ENCODE results near the gene ZNF407.
A peak's percentile ranks its signal among the peaks of the same experiment; 100 is the strongest.

ZNF407 gene

DNA sequence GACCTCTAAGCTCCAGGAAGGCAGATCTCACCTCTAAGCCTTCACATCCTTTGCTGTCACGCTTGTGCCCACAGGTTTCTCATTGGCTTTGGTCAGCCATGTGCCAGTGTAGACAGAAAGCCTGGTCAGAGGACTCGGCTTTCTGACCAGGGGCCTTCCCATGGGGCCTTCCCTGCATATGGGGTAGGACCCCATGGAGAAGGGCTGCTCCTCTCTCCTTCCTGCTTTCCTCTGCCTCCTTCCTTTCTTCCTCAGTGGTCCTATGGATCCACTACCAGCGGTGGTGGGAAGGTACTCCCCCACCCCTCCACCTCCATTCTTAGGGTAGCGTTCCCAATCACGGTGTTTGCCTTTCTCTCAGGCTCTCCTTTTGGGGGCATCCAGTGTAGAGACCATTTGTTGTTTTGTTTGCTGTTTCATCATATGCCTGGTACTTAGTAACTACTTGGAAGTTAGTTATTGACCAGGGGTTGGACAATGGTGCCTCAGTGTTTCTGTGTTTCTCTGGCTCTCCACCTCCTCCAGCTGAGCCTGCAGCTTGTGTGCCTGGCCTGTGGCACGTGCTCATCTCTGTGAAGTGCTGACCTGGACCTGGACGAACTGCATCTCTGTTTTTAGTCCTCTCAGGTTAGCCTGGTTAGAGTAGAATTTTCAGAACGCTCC lies 71.6 kb downstream of the ZNF407 start:
- in situ Hi-C loops (cut with MboI; ENCODE audit: low pct_unique_long_range_greater_than_20kb, low sequenced_read_pairs, unreplicated experiment): loop anchor here (25.0 kb wide), 1 partner anchor 793 kb away; no protein-coding TSS in a partner anchor
- TF ChIP-seq CTCF (IDR thresholded peaks at IDR 0.05; ENCODE audit: extremely low read depth, insufficient read depth, missing control alignments): no peak
- no peak for DNase-seq (ENCODE audit: low spot score)

DNA sequence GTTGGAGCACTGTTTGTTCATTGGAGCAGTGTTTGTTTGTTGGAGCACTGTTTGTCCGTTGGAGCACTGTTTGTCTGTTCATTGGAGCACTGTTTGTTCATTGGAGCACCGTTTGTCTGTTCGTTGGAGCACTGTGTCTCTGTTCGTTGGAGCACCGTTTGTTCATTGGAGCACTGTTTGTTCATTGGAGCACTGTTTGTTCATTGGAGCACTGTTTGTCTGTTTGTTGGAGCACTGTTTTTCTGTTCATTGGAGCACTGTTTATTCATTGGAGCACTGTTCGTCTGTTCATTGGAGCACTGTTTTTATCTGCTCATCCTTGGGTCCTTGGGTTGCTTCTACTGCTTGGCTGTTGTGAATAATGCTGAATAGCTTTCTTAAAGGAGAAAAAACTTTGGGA lies 74.7 kb downstream of the ZNF407 start:
- no peak for TF ChIP-seq CTCF (IDR thresholded peaks at IDR 0.05; ENCODE audit: extremely low read depth, insufficient read depth, missing control alignments)
- DNase-seq (ENCODE audit: low spot score): no peak
- in situ Hi-C loops (cut with MboI; ENCODE audit: low pct_unique_long_range_greater_than_20kb, low sequenced_read_pairs, unreplicated experiment): loop anchor here (25.0 kb wide), 1 partner anchor 790 kb away; no protein-coding TSS in a partner anchor

DNA sequence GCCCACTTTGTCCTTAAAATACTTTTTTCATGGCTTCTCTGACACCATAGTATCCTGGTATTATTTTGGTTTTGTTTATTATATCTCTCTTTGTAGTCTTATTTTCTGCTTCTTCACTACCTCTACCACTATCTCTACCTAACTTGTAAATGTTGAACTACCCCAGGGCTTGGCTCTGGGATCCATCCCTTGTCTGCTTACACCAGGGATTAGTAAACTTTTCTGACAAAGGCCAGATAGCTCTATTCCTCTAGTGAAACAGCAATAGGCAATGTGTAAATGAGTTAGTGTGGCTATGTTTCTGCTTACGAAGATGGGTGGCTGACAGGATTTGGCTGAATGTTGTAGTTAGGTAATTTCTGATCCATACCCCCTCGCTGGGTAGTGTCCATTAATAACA lies 76.8 kb downstream of the ZNF407 start:
- in situ Hi-C loops (cut with MboI; ENCODE audit: low pct_unique_long_range_greater_than_20kb, low sequenced_read_pairs, unreplicated experiment): loop anchor here (25.0 kb wide), 1 partner anchor 788 kb away; no protein-coding TSS in a partner anchor
- no peak for DNase-seq (ENCODE audit: low spot score)
- no peak for TF ChIP-seq CTCF (IDR thresholded peaks at IDR 0.05; ENCODE audit: extremely low read depth, insufficient read depth, missing control alignments)

DNA sequence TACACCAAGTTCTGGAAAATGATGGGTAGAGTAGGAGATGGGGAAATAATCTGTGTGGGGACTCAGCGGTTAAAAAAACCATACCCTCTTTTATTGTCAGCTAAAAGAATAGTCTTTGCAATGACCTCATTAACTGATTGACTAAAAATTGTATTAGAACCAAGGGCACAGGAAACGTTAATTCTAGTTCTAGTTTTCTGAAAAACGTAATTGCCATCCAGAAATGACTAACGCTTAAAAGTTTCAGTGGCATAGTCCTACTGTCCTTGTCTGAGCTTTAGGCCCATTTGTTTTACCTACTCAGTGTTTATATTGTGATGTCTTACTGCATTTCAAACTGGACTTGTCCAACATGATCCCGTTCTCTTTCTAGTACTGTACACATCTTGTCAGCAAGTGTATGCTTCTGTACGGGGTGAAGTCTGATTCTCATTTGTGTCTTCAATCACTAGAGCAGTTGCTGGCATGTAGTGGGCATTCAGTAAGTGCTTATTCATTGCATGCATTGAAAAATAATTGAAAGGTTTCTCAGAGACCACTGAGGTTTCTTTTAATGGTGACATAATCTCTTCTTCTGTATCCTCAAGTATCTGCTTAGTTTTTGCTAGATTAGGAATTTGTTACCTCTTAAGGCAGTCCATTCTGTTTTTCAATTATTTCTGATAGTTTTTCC lies 81.5 kb downstream of the ZNF407 start:
- peak; percentile 12 for DNase-seq (ENCODE audit: low spot score)
- no peak for TF ChIP-seq CTCF (IDR thresholded peaks at IDR 0.05; ENCODE audit: extremely low read depth, insufficient read depth, missing control alignments)
- in situ Hi-C loops (cut with MboI; ENCODE audit: low pct_unique_long_range_greater_than_20kb, low sequenced_read_pairs, unreplicated experiment): no loop called here

- in situ Hi-C loops (cut with MboI; ENCODE audit: low pct_unique_long_range_greater_than_20kb, low sequenced_read_pairs, unreplicated experiment): no loop called here
- no peak for TF ChIP-seq CTCF (IDR thresholded peaks at IDR 0.05; ENCODE audit: extremely low read depth, insufficient read depth, missing control alignments)
- DNase-seq (ENCODE audit: low spot score): no peak
Observed at GRCh38 chr18:74679679-74680076, 82.0 kb downstream of the ZNF407 start.

DNA sequence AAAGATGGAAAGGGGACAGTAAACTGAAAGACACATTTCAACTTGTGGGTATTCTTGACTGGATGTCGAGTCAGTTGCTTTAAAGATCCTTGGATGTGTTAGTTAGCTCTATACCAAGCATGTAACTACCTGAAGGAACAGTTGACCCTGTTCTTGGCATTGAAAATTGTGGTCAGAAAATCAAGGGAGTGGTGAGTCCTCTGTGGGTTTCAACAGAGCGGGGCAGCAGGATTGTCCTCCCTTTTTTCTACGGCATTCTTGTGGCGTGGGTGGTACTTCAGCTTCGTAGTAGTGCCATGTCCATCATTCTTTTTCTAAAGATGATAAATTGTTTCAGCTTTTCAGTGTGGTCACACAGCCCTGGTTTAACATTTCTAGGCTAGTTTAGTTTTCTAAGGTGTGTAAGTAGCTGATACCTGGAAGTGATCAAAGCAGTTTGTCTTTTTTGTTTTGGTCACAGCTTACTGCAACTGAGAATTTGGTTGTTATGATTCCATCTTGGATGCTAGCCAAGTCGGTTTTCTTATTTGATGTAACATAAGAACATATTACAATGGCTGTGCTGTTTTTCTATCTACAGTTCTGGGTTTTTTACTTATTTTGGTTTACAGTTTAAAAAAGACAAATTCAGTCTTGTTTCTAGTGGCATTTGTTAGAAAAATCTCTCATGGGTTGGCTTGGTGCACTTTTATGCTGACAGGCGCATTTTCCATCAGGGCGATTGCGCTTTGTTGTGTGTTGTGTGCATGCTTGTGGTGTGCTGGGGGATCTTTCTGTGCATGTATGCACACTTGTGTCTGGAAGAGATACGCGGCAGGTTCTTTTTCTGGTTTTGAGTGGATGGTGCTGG lies 84.7 kb downstream of the ZNF407 start:
- no peak for DNase-seq (ENCODE audit: low spot score)
- in situ Hi-C loops (cut with MboI; ENCODE audit: low pct_unique_long_range_greater_than_20kb, low sequenced_read_pairs, unreplicated experiment): no loop called here
- TF ChIP-seq CTCF (IDR thresholded peaks at IDR 0.05; ENCODE audit: extremely low read depth, insufficient read depth, missing control alignments): no peak
